GM18511 (cell line): ENCODE results near the gene TADA1.
"Not testable (repeated sequence)": the region's sequence is repeated elsewhere in the genome, so short reads cannot be mapped to it uniquely, and the experiment has no call there.

Experiments
- ATAC-seq: cut with Tn5 transposase; IDR thresholded peaks from one replicate; pipeline ENCODE4 v1.9.1; 2021; ENCODE audit warnings: mild to moderate bottlenecking, moderate library complexity; ENCODE audit not compliant: unreplicated experiment

TADA1 gene

DNA sequence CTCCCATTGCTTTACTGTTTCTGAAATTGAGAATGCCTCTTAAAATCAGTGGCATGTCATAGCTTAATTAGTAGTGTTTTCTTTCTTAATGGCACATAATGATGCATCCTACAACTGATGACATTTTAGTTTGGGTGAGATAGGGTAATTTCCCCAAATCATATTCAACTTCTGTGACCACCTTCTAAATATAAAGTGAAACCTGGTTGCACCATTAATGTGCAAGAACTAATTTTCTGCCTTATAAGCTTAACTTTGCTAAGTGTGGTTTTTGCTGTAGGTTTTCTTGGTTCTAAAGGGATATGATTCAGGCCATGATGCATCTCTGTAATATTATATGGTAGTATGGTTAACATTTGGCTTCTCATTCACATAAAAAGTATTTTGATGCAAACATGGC is 27.9 kb downstream of the TADA1 start:
- no peak for ATAC-seq

DNA sequence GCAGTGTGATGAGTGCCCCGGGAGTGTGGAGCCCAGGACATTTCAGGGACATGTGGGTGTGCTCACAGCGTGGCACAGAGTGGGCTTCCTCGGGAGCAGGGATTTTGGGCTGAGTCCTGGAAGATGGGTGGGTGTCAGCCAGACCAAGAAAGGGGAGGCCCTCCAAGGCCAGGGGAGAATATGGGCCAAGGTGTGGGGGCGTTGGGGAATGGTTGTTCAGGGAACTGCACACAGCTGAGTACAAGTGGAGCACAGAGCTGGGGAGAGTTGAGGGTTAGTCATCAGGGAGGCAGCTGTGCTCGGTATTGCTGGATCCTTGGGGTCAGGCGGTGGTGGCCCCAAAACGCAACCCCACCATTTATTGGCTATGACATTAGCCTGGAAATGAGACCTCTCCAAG is 31.3 kb downstream of the TADA1 start:
- no peak for ATAC-seq

DNA sequence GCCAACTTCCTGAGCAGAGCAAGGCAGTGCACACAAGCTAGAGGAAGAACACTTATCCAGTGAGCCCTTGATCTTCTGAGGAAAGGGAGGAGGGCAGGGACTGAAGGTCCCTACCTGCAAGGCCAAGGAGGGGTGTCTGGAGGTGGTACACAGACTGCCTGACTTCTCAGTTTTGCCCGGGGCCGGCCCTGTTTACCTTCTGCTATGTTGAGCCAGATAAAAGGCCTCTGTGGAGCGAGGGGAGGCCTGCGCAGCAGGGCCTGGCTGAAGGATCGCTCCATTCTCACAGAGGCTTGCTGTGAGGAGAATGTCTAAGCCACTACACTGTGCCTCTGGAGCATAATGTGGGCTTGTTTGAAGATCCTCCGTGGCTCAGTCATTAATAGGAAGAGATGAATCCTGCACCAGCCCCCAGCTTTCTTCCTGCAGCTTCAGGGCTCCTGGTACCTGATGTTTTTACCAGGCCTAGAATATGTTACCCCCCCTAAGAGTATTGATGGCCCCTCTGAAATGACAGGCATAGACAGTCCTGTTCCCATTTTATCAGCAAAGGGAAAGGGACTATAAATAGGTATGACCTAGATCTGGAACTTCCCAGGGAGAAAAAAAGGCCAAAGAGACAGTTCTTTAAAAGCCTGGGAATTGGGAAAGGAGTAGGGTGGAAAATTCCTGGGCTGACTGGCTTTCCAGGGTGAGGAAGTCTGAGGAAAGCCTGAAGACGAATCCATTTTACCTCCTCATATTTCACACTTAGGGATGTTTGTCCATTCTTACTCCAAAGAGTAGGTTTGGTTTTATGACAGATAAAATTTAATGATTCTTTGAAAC is 32.1 kb downstream of the TADA1 start:
- ATAC-seq = no peak

DNA sequence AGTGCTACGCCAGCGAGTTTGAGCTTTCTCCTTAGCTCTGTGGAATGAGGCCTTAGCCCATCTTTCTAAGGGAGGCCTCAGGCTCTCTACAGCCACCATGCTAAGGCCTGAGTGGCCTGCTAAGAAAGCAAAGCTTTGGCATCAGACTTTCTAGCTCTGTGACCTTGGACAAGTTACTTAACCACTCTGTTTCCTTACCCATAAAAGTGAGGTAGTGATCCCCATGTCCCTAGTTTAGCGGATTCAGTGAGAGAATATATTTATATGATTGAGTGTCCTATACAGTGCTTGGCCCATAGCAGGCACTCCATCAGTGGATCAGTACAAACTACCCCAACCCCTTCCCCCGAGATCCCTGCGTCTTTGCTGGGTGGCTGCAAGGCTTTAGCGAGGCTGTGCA is 32.7 kb downstream of the TADA1 start:
- no peak for ATAC-seq

DNA sequence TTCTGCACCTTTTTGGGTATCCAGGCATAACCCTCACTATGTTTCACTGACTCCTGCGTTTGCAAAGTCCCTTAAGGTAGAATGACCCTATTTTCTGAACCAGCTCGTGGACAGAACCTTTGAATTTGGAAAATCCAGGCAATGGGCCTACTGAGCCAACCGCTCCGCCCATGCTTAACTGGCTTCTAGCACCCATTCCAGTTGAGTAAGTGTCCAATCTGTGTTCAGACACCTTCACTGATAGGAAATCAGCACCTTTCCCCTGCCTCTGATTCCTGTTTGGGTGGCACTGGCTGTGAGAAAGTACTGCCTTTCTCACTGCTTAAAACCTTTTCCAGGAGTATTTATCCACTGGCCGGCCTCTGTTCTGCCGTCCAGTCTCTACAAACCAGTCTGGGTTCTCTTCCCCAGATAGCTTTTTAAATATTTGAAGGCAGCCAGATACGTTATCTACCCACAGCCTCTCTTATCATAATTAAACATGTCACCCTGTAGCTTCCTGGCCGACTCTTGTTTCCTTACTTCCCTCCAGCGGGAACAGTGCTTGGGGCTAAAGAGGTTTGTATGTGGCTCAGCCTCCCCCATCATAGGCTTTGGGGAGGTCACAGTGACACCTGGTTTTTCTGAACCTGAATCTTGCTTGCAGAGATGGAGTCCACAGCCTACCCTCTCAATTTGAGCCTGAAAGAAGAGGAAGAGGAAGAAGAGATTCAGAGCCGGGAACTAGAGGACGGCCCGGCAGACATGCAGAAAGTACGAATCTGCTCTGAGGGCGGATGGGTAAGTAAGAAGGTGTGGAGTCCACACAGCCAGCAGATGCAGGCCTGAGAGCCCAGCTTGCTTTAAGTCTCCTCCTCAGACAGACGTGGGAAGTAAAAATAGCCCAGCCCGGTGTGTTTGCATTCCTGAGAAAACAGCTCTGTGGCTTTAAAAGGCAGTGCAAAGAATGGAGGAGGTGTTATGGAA is 35.5 kb downstream of the TADA1 start:
- ATAC-seq = no peak

DNA sequence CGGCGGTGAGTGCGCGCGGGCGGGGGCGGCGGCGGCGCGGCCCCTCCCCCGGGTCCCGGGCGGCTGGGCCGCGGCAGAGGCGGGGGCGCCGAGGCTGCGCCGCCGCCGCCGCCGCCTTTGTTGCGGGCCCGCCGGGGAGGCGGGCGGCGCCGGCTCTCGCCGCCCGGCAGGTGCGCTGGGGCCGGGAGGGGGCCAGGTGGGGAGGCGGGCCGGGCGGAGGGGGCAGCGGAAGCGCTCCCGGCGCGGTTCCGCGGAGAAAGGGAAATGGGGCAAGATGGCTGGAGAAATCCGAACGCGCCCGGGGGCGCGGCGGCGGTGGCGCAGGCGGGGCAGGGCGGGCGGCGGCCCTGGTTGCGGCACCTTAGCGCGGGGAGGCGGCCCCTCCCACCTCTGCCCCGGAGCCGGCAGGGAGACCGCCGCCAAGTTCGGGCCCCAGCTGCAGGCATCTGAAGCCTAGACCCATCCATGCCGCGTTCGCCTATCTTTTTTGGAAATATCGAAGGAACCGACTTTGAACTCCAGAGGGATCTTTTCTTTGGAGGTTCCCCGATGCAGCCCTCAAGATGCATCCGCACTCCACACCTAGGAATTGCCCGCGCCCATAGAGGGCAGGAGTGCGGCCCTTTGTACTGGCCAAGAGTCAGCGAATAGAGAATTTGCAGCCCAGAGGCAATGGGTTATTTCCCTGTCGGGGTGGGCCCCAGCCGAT is 36.3 kb downstream of the TADA1 start:
- ATAC-seq = peak; percentile 43

DNA sequence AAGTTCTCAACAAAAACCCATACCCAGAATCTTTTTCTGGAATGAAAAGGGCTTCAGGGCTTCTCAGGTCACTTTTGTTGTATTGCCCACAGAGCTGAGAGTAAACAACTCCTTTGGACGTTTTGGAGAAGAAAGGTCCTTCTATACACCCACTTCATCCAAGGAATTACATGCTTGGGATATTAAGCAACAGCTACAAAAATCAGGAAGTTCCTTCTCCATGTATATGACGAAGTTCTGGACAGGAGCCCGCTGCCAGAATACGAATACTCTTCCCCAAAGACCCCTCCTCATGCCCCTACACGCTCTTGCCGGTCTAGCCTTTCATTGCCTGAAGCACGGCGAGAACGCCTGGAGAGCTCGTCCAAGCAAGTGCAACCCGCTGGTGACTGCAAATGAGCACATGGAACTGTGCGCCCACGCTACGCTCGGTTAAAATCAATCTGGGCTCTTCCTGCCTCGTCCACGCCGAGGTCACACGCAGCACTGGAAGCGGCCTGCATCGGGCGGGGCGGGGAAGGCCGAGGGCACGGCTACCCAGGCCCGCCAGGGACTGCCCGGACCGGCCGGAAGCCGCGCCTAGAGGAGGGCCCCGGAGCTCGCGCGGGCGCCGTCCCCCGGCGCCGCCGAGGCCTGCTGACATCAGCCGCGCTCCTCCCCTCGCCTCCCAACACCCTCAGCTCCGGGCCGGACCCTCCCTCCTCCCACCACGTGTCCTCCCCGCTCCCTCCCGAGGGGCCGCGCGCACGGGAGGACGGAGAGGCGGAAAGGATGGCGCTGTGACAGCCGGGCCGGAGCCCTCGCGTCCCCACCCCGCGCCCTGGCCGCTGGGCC is 37.1 kb downstream of the TADA1 start, which contains the start of gene POGK:
Gene POGK (plus strand): TSS at position 710 of the 834 bp plus-strand sequence. CDS start 1,482 bp downstream, outside the sequence.
- ATAC-seq = peak; percentile 96

DNA sequence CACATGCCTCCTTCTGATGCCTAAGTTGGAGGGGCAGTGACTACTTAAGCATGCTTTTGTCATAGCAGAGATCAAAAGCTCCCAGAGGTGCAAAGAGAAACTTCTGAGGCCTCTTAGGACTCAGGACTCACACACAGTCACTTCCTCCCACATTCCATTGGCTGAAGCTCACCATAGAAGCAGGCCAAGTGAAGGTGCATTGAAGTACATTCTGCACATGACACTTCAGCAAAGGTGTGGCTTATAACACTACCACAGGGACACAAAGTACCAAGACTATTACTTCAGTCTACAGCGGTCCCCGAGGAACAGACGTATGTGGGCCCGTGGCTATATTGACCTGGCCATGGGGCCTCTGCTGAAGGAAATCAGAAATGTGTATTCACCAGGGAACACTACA is 39.3 kb downstream of the TADA1 start:
- no peak for ATAC-seq

DNA sequence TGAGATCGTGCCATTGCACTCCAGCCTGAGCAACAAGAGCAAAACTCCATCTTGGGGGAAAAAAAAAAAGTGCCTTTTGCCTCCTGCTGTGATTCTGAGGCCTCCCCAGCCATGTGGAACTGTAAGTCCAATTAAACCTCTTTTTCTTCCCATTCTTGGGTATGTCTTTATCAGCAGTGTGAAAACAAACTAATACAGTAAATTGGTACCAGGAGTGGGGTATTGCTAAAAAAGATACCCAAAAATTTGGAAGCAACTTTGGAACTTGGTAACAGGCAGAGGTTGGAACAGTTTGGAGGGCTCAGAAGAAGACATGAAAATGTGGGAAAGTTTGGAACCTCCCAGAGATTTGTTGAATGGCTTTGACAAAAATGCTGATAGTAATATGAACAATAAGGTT is 46.3 kb downstream of the TADA1 start:
- ATAC-seq = not testable (repeated sequence)

DNA sequence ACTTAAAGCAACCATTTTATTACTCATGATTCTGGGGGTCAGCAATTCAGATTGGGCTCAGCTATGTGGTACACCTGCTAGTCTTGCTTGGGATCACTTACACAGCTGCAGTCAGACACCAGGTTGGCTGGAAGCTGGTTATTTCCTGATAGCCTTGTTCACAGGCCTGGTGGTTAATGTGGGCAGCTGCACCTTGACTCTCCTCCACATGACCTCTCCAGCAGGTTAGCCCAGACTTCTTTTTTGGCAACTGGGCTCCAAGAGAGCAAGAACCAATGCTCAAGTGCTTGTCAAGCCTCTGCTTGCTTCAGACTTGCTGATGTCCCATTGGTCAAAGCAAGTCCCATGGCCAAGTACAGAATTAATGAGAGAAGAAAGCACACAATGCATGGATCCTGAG is 48.6 kb downstream of the TADA1 start:
- ATAC-seq = no peak

DNA sequence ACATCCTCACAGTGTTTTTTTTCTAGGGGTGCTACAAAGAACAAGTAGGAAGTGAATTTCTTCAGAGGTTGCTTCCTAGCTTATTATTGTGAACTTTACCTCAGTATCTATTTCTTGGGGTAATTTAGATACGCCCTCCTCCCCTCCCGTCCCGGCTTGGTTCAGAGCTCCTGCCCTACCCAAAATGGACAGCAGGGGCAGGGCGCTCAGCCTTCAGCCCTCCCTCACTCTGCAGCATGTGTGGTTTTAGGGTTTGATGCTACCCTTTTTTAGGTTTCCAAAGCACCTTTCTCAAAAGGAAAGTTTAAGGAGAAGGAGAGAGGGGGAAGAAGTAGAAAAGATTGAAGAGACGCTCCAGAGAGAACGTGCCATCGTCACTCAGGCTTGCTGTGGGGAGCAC is 53.7 kb downstream of the TADA1 start:
- ATAC-seq = no peak

DNA sequence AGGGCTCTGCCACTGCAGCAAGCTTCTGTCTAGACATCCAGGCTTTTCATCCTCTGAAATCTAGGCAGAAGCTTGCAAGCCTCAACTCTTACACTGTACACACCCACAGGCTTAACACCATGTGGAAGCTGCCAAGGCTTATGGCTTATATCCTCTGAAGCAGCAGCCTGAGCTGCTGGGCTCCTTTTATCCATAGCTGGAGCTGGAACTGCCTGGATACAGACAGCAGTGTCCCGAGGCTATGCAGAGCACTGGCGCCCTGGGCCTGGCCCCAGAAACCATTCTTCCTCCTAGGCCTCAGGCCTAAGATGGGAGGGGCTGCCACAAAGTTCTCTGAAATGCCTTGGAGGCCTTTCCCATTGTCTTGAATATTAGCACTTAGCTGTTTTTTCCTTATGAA is 56.1 kb downstream of the TADA1 start:
- ATAC-seq = no peak

DNA sequence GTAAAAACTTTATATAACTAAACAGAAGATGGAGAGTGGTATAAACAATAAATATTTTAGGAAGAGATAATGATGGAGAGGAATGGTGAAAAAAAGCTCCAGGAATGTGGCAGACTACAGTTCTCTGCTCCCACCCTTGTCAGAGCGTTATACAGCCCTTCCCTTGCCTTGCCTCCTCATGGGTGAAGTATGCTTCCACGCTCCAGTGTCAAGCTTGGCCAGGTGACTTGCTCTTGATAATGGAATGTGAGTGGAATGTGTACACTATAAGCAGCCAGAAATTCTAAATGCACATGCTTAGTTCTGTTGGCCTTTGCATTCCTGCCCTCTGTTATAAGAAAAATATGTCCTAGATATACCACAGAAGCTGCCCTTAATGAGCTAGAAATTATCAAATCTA is 61.5 kb downstream of the TADA1 start:
- no peak for ATAC-seq

DNA sequence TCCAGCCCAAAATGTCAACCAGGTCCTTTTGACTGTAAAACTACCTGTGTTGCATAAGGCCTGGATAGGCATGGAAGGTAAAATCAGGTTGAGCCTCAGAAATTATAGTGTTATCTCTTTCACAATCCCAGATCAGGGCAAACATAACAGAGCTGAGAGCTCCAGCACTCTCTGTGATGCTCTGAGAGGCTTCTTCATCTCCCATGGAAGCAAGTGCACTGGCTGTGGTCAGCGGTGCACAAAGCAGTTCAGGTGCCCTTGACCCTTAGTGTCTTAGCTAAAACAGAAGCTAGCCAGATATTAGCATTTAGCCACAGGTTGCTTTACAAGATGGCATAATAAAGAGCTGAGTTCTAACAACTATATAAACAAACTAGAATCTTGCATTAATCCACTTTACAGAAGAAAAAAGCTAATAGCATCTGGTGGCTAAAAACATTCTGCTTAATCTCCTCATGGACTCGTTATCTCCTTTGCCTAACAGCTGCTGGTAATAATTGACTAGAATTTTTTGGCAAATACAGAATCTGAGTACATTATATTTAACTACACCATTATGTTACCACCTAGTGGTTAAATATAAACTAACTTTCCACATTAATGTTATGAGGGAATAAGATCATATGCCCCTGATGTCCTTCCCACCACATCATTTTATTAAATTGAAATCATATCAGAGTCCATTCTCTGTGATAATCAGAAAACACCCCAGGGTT is 62.4 kb downstream of the TADA1 start:
- ATAC-seq = no peak

DNA sequence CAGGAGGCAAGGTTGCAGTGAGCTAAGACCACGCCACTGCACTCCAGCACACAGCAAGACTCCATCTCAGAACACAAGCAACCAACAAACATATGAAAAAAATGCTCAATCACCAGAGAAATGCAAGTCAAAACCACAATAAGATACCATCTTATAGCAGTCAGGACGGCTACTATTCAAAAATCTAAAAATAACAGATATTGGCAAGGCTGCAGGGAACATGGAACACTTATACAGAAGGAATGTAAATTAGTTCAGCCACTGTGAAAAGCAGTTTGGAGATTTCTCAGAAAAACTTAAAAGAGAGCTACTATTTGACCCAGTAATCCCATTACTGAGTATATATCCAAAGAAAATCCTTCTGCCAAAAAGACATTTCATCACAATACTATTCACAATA is 64.4 kb downstream of the TADA1 start:
- no peak for ATAC-seq

DNA sequence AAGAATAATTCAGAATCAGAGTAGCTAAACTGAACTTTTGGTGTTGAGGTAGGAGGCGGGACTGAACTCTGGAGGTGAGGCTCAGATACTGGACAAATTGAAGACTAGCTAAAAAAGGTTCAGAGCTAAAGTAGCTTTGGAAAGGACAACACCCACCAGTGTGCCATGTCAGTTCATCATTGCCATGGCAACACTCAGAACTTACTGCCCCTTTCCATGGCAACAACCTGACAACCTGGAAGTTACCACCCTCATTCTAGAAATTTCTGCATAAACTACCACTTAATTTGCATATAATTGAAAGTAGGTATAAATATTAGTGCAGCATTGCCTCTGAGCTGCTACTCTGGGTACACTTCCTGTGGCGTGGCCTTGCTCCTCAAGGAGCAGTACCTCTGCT is 67.1 kb downstream of the TADA1 start:
- ATAC-seq = no peak
